ENCODE data around the gene MC3R.

MC3R gene

DNA sequence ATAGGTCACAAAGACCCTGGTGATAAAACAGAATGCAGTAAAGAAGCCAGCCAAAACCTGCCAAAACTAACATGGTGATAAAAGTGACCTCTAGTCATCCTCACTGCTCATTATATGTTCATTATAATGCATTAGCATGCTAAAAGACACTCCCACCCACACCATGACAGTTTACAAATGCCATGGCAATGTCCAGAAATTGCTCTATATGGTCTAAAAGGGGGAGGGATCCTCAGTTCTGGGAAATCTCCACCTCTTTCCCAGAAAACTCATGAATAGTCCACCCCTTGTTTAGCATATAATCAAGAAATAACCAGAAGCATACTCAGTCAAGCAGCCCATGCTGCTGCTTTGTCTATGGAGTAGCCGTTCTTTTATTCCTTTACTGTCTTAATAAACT is 40.4 kb upstream of the MC3R start:
- no peak overlapping the region for H2AFZ ChIP-seq (ENCODE audit: low read depth, low read length, severe bottlenecking)
- H3K79me2 ChIP-seq (ENCODE audit: insufficient read depth, low read length) = no peaks in the 10 kb centered on the region
- no peaks in the 10 kb centered on the region for H4K20me1 ChIP-seq (ENCODE audit: low read depth, low read length)
- H3K9me3 ChIP-seq (ENCODE audit: insufficient read depth, low read length) = no peaks in the 10 kb centered on the region
- no peaks in the 10 kb centered on the region for H3K27me3 ChIP-seq (ENCODE audit: low read length)
- no peak overlapping the region for H3K9ac ChIP-seq (ENCODE audit: low read length)
- H3K4me2 ChIP-seq (ENCODE audit: low read depth, low read length, poor library complexity, severe bottlenecking) = no peak overlapping the region
- no peaks in the 10 kb centered on the region for H3F3A ChIP-seq (ENCODE audit: insufficient read depth)
- H3K36me3 ChIP-seq (ENCODE audit: low read length) = no peaks in the 10 kb centered on the region
- no peak overlapping the region for H3K4me3 ChIP-seq (ENCODE audit: insufficient read depth, low read length, poor library complexity, severe bottlenecking)
- H3K9me2 ChIP-seq (replicated peaks; ENCODE audit: insufficient read depth, low read length) = no peaks in the 10 kb centered on the region
- no peak overlapping the region for H3K27ac ChIP-seq (ENCODE audit: low read depth, low read length)
- TF ChIP-seq CTCF (IDR thresholded peaks at IDR 0.05; ENCODE audit: insufficient read depth, low read length, poor library complexity, severe bottlenecking) (no peak), EZH2phosphoT487 (conservative IDR thresholded peaks at IDR 0.05; ENCODE audit: low read length) (no peak)

DNA sequence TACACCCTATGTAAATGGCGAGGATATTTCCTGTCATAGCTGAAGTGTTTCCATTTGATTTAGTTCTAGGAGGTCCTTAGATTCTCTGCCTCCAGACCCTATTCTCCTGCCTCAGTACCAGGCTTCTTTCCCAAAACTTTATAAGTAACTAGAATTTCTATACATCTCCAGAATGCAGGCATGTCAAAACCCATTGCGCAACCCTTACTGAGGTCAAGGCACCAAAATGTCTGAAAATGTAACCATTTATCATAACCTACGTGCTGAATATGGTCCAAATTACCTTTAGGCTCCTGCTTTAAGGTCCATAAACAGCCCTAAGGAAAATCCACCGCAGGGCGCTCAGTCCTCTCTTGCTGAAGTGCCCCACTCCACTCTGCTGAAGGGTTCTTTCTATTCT is 37.5 kb upstream of the MC3R start:
- H3K9ac ChIP-seq (ENCODE audit: low read length) = no peak overlapping the region
- H4K20me1 ChIP-seq (ENCODE audit: low read depth, low read length) = no peaks in the 10 kb centered on the region
- H3K27me3 ChIP-seq (ENCODE audit: low read length) = no peaks in the 10 kb centered on the region
- H3K36me3 ChIP-seq (ENCODE audit: low read length) = no peaks in the 10 kb centered on the region
- H3K4me2 ChIP-seq (ENCODE audit: low read depth, low read length, poor library complexity, severe bottlenecking) = no peak overlapping the region
- no peak overlapping the region for H2AFZ ChIP-seq (ENCODE audit: low read depth, low read length, severe bottlenecking)
- H3K4me3 ChIP-seq (ENCODE audit: insufficient read depth, low read length, poor library complexity, severe bottlenecking) = no peak overlapping the region
- H3F3A ChIP-seq (ENCODE audit: insufficient read depth) = no peaks in the 10 kb centered on the region
- no peak overlapping the region for H3K27ac ChIP-seq (ENCODE audit: low read depth, low read length)
- no peaks in the 10 kb centered on the region for H3K9me2 ChIP-seq (replicated peaks; ENCODE audit: insufficient read depth, low read length)
- H3K79me2 ChIP-seq (ENCODE audit: insufficient read depth, low read length) = no peaks in the 10 kb centered on the region
- no peaks in the 10 kb centered on the region for H3K9me3 ChIP-seq (ENCODE audit: insufficient read depth, low read length)
- TF ChIP-seq CTCF (IDR thresholded peaks at IDR 0.05; ENCODE audit: insufficient read depth, low read length, poor library complexity, severe bottlenecking) (no peak), EZH2phosphoT487 (conservative IDR thresholded peaks at IDR 0.05; ENCODE audit: low read length) (no peak)

- H3K4me2 ChIP-seq (ENCODE audit: low read depth, low read length, poor library complexity, severe bottlenecking) = no peak overlapping the region
Measured at GRCh38 chr20:56212091-56212490, 36.4 kb upstream of the MC3R start.

More at GRCh38 chr20:56212091-56212490, 36.4 kb upstream of the MC3R start:
- H3K79me2 ChIP-seq (ENCODE audit: insufficient read depth, low read length) = no peaks in the 10 kb centered on the region
- H3K27ac ChIP-seq (ENCODE audit: low read depth, low read length) = no peak overlapping the region
- H3F3A ChIP-seq (ENCODE audit: insufficient read depth) = no peaks in the 10 kb centered on the region
- H3K4me3 ChIP-seq (ENCODE audit: insufficient read depth, low read length, poor library complexity, severe bottlenecking) = no peak overlapping the region
- no peaks in the 10 kb centered on the region for H3K9me2 ChIP-seq (replicated peaks; ENCODE audit: insufficient read depth, low read length)
- H3K27me3 ChIP-seq (ENCODE audit: low read length) = no peaks in the 10 kb centered on the region
- TF ChIP-seq EZH2phosphoT487 (conservative IDR thresholded peaks at IDR 0.05; ENCODE audit: low read length) = no peak
- no peak for TF ChIP-seq CTCF (IDR thresholded peaks at IDR 0.05; ENCODE audit: insufficient read depth, low read length, poor library complexity, severe bottlenecking)
- H2AFZ ChIP-seq (ENCODE audit: low read depth, low read length, severe bottlenecking) = no peak overlapping the region
- no peak overlapping the region for H3K9ac ChIP-seq (ENCODE audit: low read length)
- no peaks in the 10 kb centered on the region for H3K9me3 ChIP-seq (ENCODE audit: insufficient read depth, low read length)
- H3K36me3 ChIP-seq (ENCODE audit: low read length) = no peaks in the 10 kb centered on the region
- H4K20me1 ChIP-seq (ENCODE audit: low read depth, low read length) = no peaks in the 10 kb centered on the region

All from SU-DHL-6 (cell line).